Measurements from ENCODE around the gene ALPK1.
"Not testable (repeated sequence)": the region's sequence is repeated elsewhere in the genome, so short reads cannot be mapped to it uniquely, and the experiment has no call there.

GRCh38 chr4:112281895-112282398 is 15.2 kb upstream of the ALPK1 start:
- TF ChIP-seq CTCF (conservative IDR thresholded peaks at IDR 0.05; ENCODE audit: low read length); EZH2phosphoT487 (IDR thresholded peaks at IDR 0.05; ENCODE audit: borderline replicate concordance, low read depth, low read length): not testable (repeated sequence)
